GM19351 (cell line): Measurements from ENCODE around the gene MUL1.

Experiments used
- ATAC-seq: cut with Tn5 transposase; IDR thresholded peaks from one replicate; pipeline ENCODE4 v1.9.1; 2021; ENCODE audit warnings: mild to moderate bottlenecking, moderate library complexity; ENCODE audit not compliant: unreplicated experiment

MUL1 gene

DNA sequence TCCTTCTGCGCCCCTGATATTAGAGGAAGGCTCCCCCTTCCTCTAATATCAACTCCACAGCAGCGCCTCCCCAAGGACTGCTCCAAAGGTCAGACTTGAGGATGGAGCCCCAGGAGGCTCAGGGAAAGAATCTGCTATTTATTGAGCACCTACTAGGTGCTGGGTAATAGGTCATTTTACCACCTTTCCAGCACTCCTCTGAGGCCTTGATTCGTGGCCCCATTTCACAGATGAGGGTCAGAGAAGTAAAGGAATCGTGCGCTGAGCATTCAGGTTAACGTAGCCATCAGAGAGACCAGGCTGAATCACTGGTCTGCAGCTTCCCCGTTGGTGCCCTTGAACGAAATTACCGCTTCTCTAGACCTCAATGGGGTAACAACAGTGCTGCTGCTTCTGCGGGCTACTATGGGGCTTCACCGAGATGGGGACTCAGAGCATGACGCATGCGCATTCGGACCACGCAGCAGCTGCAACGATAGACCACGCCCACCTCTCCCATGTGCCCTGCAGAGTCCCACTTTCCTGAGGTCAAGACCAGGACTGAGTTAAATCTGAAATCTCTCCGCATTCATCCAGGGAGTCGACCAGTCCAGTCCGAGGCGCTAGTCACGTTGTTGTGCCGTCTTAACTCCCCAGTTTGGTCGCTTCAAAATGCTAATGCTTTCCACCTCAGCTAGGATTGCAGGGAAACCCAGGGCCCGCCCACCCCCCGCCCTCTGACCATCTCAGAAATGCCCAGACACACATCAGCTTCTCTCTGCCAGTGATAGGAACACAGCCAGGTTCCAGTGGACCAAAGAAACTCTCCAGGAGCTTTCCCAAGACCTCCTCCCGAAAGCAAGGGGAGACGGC is 34.9 kb downstream of the MUL1 start:
- no peak for ATAC-seq

DNA sequence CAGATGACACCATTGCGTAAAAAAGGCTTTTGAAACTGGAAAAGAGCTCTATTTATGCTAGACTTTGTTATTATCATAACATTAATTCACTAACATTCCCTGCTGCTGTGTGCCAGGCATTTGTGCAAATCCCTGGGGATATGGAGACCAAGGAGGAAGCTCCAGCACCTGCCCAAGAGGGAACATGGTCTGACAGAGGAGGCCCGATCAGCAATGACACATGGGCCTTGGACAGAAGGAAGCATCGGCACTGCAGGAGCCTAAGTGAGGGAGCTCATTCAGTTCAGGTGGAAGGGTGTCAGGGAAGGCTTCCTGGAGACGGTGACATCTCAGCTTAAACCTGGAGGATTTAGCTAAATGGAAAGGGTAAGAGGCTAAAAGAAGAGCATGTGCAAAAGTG is 35.8 kb downstream of the MUL1 start:
- no peak for ATAC-seq

DNA sequence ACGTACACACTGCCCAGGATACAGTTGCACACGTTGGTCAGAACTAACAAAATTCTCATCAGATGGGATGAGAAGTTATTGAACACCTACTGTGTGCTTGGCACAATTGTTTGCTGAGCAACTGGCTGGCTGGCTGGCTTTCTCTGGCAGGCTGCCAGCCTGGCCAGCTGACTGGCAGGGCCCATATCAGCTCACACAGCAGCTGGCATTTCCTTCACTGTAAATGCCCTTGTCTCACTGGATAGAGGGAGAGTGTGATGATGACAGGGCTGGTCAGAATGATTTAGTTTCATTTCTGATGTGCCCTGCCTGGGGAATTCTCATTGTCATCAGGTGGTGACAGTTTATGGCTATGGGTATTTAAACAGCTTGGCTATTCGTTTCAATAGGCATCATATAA is 37.8 kb downstream of the MUL1 start:
- no peak for ATAC-seq

DNA sequence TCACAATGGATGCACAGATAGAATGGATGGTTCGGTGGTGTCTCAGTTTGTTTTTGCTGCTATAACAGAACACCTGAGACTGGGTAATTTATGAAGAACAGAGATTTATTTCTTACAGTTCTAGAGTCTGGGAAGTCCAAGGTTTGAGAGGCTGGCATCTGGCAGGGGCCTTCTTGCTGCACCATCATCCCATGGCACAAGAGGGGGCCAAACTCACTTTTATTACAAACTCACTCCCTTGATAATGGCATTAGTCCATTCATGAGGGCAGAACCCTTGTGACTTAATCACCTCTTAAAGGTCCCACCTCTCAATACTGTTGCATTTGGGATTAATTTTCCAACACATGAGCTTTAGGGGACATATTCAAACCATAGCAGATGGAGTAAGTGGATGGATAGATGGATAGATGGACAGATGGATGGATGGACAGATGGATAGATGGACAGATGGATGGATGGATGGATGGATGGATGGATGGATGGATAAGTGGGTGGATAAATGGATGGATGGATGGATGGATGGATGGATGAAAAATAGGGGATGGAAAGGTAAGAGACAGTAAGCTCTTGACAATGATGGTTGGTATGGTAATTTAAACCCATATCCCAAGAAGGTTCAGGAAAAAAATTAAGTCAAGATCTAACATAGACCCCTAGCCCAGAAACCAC is 38.4 kb downstream of the MUL1 start:
- ATAC-seq: no peak

DNA sequence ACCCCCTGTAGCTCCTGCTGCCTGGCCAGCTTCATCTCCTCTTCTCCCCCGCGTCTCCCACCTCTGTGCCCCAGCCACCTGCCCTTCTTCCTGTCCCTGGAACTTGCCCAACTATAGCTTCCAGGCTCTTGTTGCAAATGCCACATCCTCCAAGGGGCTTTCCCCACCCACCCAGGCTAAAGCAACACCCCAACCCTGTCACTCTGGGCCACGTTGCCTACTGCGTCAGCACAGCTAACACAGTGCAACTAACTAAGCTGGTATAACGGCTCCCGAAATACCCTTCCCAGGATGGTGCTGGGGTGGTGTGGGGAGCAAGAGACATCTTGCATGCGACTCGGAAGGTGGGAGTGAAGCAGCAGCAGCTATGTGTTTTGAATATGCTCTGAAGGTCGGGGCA is 41.7 kb downstream of the MUL1 start:
- ATAC-seq: no peak

DNA sequence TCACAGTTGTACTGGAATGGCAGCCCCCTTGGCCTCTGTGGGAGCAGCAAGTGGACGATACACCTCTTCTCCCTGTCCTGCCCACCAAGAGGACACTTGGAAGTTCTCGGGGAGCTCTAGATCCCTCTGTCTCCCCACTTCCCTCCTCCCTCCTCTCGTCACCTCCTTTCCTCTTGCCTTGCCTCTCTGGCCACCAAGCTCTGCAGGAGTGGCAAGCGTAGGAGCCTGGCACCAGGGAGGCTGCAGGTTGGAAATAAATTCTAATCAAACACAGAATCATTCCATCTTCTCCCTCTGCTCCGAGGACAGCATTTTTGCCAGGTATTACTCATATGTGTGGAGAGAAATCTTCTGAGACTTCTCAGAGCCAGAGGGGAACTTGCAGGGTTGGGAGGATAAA is 42.8 kb downstream of the MUL1 start:
- no peak for ATAC-seq

DNA sequence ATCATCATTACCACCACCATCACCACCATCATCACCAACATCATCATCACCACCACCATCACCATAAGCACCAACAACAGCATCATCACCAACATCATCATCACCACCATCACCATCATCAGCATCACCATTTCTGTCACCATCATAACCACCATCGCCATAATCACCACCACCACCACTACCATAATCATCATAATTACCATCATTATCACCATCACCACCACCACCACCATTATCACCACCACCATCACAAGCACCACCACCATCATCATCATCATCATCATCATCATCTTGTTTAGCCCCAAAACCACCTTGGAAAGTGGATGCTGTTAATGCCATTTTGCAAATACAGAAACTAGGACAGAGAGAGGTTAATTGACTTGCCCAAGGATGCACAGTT is 44.4 kb downstream of the MUL1 start:
- ATAC-seq: no peak

DNA sequence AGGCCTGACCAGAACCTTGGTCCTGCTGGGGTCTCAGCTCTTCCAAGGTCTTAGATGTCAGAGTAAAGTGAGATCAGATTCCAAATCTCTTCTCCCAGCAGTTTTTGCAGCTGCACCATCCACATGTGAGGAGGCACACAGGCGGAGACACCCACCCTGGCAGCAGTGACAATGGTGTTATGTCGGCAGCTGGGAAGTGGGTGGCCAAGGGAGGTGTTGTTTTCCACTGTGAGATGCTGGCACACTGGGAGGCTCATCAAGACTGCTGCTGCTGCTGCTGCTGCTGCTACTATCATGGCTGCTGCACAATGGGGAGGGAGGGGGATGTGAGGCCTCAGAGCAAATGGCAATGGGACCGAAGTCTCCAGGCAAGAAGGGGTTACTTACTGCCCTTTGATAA is 45.6 kb downstream of the MUL1 start:
- no peak for ATAC-seq

DNA sequence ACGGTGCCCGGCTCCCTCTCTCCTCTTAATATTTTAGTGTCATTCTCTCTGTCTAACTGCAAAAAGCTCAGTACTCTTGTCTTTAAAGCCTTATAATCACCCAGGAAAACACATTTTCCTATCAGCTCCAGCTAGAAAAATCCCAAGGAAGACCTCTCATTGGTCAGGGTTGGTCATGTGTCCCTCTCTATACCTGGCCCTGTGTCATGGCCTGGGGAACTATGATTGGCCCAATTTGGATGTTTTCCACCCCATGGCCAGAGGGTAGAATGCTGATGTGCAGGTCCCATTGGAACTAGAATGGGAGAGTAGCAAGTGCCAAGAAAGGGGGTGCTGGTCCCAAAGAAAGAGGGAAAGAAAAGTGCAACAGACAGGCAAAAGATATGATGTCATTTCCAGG is 49.2 kb downstream of the MUL1 start:
- no peak for ATAC-seq

DNA sequence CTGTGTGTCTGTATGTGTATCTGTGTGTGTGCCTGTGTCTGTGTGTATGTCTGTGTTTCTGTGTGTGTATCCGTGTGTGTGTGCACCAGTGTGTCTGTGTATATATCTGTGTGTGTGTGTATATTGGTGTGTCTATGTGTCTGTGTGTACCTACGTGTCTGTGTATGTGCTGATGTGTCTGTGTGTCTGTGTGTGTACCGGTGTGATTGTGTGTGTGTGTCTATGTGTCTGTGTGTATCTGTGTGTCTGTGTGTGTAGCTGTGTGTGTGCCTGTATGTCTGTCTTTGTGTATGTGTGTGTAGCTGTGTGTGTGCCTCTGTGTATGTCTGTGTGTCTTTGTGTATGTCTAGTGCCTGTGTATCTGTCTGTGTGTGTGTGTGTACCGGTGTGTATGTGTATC is 53.9 kb downstream of the MUL1 start:
- no peak for ATAC-seq

DNA sequence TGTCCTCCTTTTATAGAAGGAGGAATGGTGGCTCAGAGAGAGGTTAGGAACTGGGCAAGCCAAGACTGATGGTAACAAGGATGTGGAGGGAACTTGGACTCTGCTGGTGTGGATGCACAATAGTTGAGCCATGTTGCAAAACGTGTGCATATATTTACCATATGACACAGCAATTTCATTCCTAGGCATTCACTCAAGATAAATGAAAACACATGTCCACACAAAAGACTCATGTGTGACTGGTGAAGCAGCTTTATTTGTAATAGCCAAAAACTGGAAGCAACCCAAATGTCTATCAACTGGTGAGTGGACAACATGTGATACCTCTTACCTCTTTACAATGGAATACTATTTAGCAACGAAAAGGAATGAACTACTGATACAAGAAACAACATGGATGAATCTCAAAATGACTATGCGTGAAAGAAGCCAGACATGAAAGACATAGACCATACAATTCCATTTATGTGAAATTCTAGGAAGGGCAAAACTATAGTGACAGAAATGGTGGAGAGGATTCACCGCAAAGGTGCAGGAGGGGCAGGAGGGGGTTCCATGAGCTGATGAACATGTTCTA is 58.1 kb downstream of the MUL1 start:
- ATAC-seq: no peak
